Measurements from ENCODE around the gene COL7A1.

DNA sequence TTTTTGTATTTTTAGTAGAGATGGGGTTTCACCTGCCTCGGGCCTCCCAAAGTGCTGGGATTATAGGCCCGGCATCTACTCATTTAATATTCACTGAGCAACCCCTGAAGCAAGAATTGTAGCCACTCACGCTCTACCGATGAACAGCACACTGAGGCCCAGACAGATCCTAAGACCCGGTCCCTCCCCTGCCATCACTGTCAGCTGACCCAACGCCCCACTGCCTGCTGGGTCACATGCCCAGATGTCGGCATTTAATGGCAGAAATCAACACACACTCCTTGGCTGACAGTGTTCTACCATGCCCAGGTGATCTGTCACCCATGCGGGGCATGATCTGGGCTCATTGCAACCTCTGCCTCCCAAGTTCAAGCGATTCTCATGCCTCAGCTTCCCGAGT is 29.6 kb upstream of the COL7A1 start:
- TF ChIP-seq, protein P1, sequence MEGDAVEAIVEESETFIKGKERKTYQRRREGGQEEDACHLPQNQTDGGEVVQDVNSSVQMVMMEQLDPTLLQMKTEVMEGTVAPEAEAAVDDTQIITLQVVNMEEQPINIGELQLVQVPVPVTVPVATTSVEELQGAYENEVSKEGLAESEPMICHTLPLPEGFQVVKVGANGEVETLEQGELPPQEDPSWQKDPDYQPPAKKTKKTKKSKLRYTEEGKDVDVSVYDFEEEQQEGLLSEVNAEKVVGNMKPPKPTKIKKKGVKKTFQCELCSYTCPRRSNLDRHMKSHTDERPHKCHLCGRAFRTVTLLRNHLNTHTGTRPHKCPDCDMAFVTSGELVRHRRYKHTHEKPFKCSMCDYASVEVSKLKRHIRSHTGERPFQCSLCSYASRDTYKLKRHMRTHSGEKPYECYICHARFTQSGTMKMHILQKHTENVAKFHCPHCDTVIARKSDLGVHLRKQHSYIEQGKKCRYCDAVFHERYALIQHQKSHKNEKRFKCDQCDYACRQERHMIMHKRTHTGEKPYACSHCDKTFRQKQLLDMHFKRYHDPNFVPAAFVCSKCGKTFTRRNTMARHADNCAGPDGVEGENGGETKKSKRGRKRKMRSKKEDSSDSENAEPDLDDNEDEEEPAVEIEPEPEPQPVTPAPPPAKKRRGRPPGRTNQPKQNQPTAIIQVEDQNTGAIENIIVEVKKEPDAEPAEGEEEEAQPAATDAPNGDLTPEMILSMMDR (conservative IDR thresholded peaks at IDR 0.05) = no peak
- no peak for TF ChIP-seq EZH2 (IDR thresholded peaks at IDR 0.05; ENCODE audit: low read depth)
